ENCODE data around the gene FAM217A.

Gene FAM217A

DNA sequence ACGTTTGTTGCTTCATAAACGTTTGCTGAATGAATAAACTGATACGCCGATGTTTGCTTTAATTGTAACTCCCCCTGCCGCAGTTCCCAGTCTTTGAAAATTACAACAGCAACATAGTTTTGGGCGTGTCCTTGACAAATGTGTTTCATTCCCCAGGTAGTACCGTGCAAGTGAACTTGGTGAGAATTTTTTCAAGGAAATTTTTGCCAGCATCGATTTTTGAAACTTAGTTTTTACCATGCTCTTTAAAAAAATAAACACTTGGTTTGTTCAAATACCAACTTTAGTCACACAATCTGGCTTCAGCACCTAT is 60.1 kb downstream of the FAM217A start:
- no peak for TF ChIP-seq GATA2 (IDR thresholded peaks at IDR 0.05; ENCODE audit: low read depth, low read length)
- no peak for TF ChIP-seq GATA3 (IDR thresholded peaks at IDR 0.05; ENCODE audit: low read depth, low read length)

All from SH-SY5Y (cell line).